ENCODE measurements around the gene WDR27. TPM values are rescaled to one million over a fixed set of nuclear protein-coding genes. Genes with fewer than 3 reads are reported as not detected.

Gene WDR27
- total RNA-seq, 1 donor from 2014 or later: 128 TPM

DNA sequence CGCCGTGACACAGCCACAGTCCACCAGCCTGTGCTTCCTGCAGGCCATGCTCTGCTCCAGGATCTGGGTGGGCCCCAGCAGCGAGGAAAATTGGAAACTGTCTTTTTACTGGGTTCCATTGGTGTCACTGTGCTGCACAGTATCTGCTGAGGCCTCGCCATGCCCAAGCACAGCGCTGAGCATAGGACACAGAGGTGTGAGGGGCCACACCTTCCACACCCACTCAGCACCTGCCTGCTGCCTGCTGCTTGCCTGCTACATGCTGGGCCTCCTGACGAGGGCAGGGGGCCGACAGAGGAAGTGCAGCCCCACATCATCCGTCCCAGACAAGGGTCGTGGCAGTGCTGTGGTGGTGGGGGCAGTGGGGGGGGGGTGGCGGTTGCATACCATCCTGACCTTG is 275.2 kb downstream of the WDR27 start:
- Mint-ChIP-seq H3K9me3 (peaks cover 15% of the 10 kb centered on the region), H3K27ac (no peak overlapping the region)

GRCh38 chr6:169425628-169426370 is 276.0 kb downstream of the WDR27 start:
- TF ChIP-seq CTCF (IDR thresholded peaks at IDR 0.05; ENCODE audit: unreplicated experiment): no peak
- H3K27me3 Mint-ChIP-seq (ENCODE audit: low read depth): peaks cover 1% of the 10 kb centered on the region
- H3K9me3 Mint-ChIP-seq: peaks cover 10% of the 10 kb centered on the region
- DNase-seq (ENCODE audit: low spot score in 2 of 2, unreplicated experiment in 2 of 2): no peak
- peaks cover 8% of the 10 kb centered on the region for H3K36me3 Mint-ChIP-seq
- peaks cover 21% of the 10 kb centered on the region for H3K4me1 Mint-ChIP-seq
- H3K4me3 Mint-ChIP-seq: no peak overlapping the region
- H3K27ac Mint-ChIP-seq: no peak overlapping the region

More for the DNA sequence above, 275.2 kb downstream of the WDR27 start:
- DNase-seq (ENCODE audit: low spot score in 2 of 2, unreplicated experiment in 2 of 2): no peak
- H3K4me3 Mint-ChIP-seq: no peak overlapping the region
- TF ChIP-seq CTCF (IDR thresholded peaks at IDR 0.05; ENCODE audit: unreplicated experiment): no peak
- peaks cover 16% of the 10 kb centered on the region for H3K4me1 Mint-ChIP-seq
- H3K36me3 Mint-ChIP-seq: peaks cover 8% of the 10 kb centered on the region
- no peaks in the 10 kb centered on the region for H3K27me3 Mint-ChIP-seq (ENCODE audit: low read depth)

- peaks cover 23% of the 10 kb centered on the region for H3K4me1 Mint-ChIP-seq
- peaks cover 2% of the 10 kb centered on the region for H3K36me3 Mint-ChIP-seq
- no peak for DNase-seq (ENCODE audit: low spot score in 2 of 2, unreplicated experiment in 2 of 2)
- peaks cover 4% of the 10 kb centered on the region for H3K9me3 Mint-ChIP-seq
- H3K27ac Mint-ChIP-seq: no peak overlapping the region
- no peak overlapping the region for H3K4me3 Mint-ChIP-seq
- peaks cover 2% of the 10 kb centered on the region for H3K27me3 Mint-ChIP-seq (ENCODE audit: low read depth)
- TF ChIP-seq CTCF (IDR thresholded peaks at IDR 0.05; ENCODE audit: unreplicated experiment): no peak
Measured at GRCh38 chr6:169424821-169425240, 277.0 kb downstream of the WDR27 start.

GRCh38 chr6:169424149-169424804 is 277.6 kb downstream of the WDR27 start:
- Mint-ChIP-seq H3K27ac (no peak overlapping the region), H3K36me3 (peaks cover 1% of the 10 kb centered on the region), H3K27me3 (ENCODE audit: low read depth) (peaks cover 2% of the 10 kb centered on the region), H3K4me3 (no peak overlapping the region), H3K4me1 (peaks cover 23% of the 10 kb centered on the region), H3K9me3 (peaks cover 3% of the 10 kb centered on the region)
- no peak for DNase-seq (ENCODE audit: low spot score in 2 of 2, unreplicated experiment in 2 of 2)
- TF ChIP-seq CTCF (IDR thresholded peaks at IDR 0.05; ENCODE audit: unreplicated experiment): no peak

DNA sequence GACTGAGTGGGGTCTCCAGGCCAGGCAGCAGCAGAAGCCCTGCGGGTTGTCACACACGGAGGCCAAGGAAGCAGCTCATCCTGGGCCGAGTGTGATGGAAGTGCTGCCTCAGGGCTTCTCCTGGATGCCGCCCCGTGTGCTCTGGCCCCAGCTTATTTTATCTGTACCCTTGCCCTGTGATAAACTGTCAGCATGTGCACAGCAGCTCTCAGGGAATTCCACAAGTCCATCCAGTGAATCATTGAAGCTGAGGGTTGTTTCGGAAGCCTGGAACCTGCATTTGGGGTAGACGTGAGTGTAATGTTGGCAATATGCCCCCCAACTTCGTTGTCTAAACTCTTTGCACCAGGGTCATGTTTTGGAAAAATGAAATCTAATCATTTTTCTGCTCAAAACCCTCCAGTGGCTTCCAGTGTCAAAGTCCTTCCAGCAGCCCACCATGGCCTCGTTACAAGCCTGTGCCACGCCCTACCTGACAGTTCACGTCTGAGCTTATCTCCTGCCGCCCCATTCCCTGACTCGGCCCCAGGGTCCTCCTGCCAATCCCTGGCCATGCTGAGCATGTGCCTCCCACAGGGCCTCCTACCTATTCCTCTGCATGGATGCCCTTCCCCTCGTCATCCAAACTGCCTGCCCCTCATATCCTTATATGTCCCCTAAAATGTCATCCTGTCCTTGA is 280.1 kb downstream of the WDR27 start:
- no peak for TF ChIP-seq CTCF (IDR thresholded peaks at IDR 0.05; ENCODE audit: unreplicated experiment)
- peaks cover 2% of the 10 kb centered on the region for H3K27me3 Mint-ChIP-seq (ENCODE audit: low read depth)
- H3K9me3 Mint-ChIP-seq: peaks cover 16% of the 10 kb centered on the region
- no peaks in the 10 kb centered on the region for H3K36me3 Mint-ChIP-seq
- no peak for DNase-seq (ENCODE audit: low spot score in 2 of 2, unreplicated experiment in 2 of 2)
- peaks cover 7% of the 10 kb centered on the region for H3K4me1 Mint-ChIP-seq
- no peak overlapping the region for H3K27ac Mint-ChIP-seq
- no peak overlapping the region for H3K4me3 Mint-ChIP-seq

All from mesothelial cell of epicardium (in vitro differentiated cells).